ENCODE results near the gene ELAVL3.
"Not testable (repeated sequence)": the region's sequence is repeated elsewhere in the genome, so short reads cannot be mapped to it uniquely, and the experiment has no call there.

DNA sequence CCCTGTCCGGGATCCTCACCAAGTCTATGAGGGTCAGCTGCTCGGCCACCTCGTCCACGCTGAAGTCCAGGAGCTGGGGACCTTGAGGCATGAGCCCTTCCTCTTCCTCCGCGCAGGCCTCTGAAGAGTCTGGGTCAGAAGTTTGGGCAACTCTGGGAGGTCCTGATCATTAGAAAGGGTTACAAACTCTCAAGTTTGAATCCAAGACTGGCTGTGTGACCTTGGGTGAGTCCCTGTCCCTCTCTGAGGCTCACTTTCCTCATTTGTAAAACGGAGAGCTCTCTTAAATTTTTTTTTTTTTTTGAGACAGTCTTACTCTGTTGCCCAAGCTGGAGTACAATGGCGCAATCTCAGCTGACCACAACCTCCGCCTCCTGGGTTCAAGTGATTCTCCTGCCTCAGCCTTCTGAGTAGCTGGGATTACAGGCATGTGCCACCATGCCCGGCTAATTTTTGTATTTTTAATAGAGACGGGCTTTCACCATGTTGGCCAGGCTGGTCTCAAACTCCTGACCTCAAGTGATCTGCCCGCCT is 74.1 kb downstream of the ELAVL3 start:
- TF ChIP-seq, protein P1, sequence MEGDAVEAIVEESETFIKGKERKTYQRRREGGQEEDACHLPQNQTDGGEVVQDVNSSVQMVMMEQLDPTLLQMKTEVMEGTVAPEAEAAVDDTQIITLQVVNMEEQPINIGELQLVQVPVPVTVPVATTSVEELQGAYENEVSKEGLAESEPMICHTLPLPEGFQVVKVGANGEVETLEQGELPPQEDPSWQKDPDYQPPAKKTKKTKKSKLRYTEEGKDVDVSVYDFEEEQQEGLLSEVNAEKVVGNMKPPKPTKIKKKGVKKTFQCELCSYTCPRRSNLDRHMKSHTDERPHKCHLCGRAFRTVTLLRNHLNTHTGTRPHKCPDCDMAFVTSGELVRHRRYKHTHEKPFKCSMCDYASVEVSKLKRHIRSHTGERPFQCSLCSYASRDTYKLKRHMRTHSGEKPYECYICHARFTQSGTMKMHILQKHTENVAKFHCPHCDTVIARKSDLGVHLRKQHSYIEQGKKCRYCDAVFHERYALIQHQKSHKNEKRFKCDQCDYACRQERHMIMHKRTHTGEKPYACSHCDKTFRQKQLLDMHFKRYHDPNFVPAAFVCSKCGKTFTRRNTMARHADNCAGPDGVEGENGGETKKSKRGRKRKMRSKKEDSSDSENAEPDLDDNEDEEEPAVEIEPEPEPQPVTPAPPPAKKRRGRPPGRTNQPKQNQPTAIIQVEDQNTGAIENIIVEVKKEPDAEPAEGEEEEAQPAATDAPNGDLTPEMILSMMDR (IDR thresholded peaks at IDR 0.05): not testable (repeated sequence)
- TF ChIP-seq EP300 (IDR thresholded peaks at IDR 0.05); POLR2A (IDR thresholded peaks at IDR 0.05; ENCODE audit: low read length); RFX5 (IDR thresholded peaks at IDR 0.05); POLR2AphosphoS2 (conservative IDR thresholded peaks at IDR 0.05; ENCODE audit: low read length): not testable (repeated sequence)
